GM12873 (cell line): ENCODE results near the gene FAF1.

ENCODE experiments used
- CTCF ChIP-seq: IDR thresholded peaks from 2 replicates; pipeline ENCODE4 v1.5.1; 2012; ENCODE audit warnings: low read depth, mild to moderate bottlenecking, moderate library complexity, low read length, control low read depth; ENCODE audit not compliant: insufficient read depth; ENCODE audit errors: missing control alignments

Gene FAF1

DNA sequence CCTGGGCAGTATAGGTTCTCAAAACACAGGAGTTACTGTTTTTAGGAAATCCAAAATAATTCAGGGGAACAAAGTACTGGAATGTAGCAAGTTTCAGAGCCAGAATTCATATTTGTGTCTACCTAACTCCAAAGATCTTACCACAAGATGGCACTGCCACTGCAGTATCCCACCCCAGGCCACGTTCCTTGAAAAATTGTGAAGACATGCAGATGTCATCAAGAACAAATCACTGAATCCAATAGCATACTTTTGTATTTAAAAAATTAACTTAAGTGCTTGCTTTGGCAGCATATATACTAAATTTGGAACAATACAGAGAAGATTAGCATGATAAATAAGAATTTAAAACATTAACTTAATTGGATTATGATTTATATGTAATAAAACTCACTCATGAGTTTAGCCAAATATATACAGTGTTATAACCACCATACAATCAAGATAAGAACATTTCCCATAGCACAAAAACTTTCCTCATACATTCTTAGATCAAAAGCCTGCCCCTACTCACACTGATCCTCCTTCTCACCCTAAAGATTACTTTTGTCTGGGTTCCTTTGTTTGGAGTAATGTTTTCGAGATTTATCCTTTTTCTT, 209.9 kb downstream of the FAF1 start:
- TF ChIP-seq CTCF = peak; percentile 33

DNA sequence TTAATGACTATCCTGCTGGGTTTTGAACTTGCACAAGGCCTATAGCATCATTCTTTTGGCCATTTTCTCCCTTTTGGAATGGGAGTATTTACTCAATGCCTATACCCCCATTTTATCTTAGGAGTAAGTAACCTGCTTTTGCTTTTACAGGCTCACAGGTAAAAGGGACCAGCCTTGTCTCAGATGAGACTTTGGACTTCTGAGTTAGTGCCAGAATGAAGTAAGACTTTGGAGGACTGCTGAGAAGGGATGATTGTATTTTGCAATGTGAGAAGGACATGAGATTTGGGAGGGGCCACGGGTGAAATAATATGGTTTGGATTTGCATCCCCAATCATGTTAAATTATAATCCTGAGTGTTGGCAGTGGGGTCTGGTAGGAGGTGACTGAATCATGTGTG, 212.7 kb downstream of the FAF1 start:
- no peak for TF ChIP-seq CTCF

GRCh38 chr1:50742523-50742922, 217.5 kb downstream of the FAF1 start:
- no peak for TF ChIP-seq CTCF

GRCh38 chr1:50739125-50739524, 220.9 kb downstream of the FAF1 start:
- no peak for TF ChIP-seq CTCF

GRCh38 chr1:50735443-50735842, 224.6 kb downstream of the FAF1 start:
- TF ChIP-seq CTCF = peak; percentile 27

DNA sequence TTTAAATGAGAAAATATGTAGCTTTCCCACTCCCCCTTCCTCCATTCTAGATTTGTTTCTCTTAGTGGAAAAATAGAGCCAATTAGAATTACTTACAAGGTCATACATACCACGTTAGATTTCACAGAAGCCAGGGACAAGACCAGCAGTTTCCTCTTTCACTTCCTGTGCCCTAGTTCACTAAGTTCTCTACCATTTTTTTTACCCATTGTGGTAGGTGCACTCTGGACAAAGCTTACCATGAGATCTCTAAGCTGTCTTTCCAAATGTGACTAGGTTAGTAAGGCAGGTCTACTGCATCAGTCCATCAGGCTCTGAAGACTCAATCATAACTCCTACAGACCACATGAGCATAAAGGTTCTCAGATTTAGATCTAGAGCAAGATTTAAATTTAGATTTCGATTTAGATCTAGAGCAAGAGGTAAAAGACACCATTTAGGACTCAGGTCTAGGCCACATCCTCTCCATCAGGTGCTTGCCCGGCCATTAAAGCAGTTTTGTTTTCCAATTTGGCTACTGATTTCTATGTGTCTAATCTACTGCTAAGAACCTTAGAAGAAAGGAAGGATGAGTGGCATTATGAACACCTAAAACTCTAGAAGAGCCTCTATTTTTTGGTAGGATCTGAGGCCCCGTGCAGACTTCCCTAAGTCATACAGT, 235.3 kb downstream of the FAF1 start:
- TF ChIP-seq CTCF = no peak

GRCh38 chr1:50720457-50721053, 239.5 kb downstream of the FAF1 start:
- TF ChIP-seq CTCF = no peak
